Activated CD4-positive, CD25-positive, alpha-beta regulatory T cell treated with anti-CD3 and anti-CD28 coated beads, Interleukin-2, amount 50 U/mL, for 72 hours (primary cell): ENCODE results near the gene FOCAD.
"Not testable (repeated sequence)": the region's sequence is repeated elsewhere in the genome, so short reads cannot be mapped to it uniquely, and the experiment has no call there.

ENCODE experiments used
- DNase-seq: peaks from one replicate; pipeline ENCODE4 v3.0.0; 2021

The FOCAD gene

DNA sequence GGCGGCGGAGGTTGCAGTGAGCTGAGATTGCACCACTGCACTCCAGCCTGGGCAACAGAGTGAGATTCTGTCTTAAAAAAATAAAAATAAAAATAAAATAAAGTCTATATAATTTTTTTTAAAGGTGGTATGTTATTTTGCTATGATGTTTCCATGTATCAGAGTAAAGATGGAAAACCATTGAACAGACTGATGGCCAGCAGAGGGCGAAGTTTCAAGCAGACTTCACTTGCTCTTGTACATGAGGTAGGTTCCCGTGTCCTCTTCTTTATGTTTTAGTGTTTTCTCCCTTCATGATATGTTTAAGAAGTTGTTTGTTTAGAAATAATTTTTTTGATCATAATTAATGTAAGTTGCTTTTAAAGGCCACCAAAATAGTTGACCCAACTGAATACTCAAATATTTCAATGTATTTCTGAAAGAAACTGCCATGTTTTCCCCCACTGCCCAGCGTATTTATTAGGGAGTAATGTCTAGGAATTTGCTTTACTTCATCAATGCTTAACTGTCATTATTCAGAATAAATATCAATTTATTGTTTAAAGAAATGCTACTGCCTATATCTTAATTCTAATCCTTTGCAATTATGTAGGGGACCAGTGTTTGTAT, 201.0 kb downstream of the FOCAD start:
- peak; percentile 38 for DNase-seq

DNA sequence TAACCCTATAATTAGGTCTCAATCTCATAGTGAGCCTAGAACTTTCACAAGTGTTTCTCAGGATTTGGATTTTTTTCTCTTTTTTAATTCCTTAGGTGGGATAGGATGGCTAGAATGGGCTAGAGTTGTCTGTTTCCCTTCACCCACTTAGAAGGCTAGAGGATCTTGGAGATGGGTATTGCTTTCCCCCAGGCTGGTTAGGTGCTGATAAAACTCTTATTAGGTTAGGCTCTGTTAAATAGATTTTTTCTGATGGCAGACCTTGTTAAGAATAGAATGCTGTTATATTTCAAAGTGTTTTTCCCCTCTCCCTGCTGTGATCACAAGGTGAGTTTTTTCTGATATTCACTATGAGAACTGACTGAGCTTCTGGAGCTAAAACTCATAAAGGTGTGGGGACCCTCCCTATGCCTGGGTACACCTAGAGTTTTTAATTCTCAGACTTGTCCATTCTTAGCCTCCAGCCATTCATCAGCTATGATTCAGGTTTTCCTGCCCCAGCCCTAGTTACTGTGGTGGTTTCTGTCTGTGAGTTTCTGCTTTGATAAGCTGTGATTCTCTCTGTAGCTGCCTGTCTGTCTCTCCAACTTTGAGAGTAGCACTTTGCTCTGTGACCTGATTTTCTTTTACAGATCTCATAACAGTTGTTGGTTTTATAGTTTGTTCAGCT, 215.0 kb downstream of the FOCAD start:
- DNase-seq = no peak

DNA sequence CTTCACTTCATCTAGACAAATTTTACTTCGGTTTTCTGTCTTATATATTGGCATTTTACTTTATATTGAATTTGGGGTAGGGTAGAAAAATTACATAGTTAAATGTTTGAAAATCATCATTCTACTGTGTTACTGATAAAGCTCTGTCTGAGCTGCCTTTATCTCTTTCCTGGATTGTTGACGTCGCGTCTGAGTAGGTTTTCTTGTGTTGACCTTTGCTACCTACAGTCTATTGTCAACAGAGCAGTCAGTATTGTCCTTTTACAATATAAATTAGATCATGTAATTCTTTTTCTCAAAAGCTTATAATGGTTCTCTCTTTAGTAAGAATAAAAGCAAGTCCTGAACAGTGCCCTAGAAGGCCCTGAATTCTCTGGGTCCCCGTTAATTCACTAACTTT, 219.2 kb downstream of the FOCAD start:
- no peak for DNase-seq

DNA sequence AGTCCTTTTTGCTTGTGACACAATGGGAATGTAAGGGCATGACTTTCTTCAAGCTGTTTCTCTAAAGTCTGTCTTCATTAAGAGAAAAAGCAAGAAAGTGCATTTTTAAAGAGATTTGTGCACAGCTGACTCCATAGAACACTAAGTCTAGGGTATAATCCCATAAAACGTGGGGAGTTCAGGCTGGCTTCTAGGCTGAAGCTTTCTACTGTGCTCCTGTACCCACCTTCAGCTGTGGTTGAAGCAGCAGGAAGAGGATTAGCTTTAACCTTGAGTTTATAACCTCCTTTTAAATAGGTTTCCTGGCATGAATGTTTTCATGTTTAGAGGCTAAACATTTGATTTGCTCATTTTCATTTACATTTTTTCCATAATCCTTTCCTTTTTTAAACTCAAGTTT, 220.9 kb downstream of the FOCAD start:
- no peak for DNase-seq

DNA sequence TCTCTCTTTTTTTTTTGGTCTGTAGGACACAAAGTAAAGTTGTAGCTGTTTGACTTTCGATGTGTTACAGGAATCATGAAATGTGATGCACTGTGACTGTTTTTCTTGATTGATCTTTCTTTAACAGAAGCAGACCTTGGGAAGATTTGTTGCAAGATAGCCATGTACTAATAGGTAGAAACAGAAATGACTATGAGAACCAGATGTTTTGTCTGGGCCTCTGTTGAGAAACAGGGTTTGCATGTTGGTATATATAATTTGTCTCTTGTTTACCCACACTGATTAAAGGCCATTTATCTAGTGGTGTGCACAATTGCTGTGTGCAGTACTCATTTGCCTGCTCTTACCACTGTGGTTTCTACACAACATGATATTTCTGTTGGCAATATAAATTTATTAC, 222.3 kb downstream of the FOCAD start:
- DNase-seq = no peak

GRCh38 chr9:20908461-20908860, 224.4 kb downstream of the FOCAD start:
- DNase-seq = no peak

GRCh38 chr9:20914556-20914955, 230.5 kb downstream of the FOCAD start:
- no peak for DNase-seq

GRCh38 chr9:20921362-20921761, 237.3 kb downstream of the FOCAD start:
- DNase-seq = no peak

- no peak for DNase-seq
Measured at GRCh38 chr9:20925256-20926045, 241.4 kb downstream of the FOCAD start.

- no peak for DNase-seq
Measured at GRCh38 chr9:20929276-20929675, 245.2 kb downstream of the FOCAD start.

DNA sequence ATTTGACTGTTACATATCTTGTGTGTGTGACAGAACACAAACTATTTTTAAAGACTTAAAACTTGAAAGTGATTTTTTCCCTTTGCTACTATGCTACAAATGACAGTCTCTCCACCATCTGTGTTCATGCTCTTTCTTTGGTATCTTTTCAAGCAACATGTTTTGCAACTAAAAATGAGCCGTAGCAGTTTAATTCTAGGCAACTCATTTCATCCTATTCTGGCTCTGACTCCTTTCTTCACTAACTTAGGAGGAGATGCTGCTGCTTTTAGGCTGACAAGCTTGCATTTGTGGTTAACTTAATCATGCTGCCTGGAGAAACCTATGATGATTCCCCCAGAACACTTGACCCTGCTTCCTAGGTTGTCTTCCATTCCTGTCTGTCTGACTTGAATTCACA, 246.8 kb downstream of the FOCAD start:
- no peak for DNase-seq

DNA sequence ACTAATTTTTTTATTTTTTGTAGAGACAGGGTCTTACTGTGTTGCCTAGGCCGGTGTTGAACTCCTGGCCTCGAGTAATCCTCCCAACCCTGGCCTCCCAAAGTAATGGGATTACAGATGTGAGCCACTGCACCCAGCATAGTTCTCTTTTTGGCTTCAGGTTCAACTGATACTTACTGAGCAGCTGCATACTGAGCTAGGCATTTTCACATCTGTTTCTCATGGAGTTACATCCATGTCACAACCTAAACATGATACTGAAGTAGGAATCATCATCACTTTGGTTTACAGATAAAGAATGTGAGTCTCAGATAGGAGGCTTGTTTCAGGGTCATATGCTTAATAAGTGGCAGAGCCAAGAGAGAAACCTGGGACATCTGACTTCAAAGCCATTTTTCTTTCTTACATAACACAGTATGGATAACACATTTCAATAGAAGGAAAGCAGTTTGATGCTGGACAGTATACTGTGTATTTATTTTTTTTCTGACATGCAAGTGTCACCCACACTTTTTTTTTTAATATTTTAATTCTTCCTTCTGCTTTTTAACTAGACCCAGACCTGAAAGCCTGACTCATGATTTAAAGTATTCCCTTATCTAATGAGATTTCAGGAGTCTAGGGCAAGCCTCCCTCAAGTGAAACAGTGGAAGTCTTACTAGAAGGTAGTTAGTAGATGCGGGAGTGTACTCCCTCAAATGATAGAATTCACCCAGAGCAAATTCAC, 256.6 kb downstream of the FOCAD start:
- DNase-seq = no peak

GRCh38 chr9:20941174-20941690, 257.2 kb downstream of the FOCAD start:
- peak; percentile 36 for DNase-seq

DNA sequence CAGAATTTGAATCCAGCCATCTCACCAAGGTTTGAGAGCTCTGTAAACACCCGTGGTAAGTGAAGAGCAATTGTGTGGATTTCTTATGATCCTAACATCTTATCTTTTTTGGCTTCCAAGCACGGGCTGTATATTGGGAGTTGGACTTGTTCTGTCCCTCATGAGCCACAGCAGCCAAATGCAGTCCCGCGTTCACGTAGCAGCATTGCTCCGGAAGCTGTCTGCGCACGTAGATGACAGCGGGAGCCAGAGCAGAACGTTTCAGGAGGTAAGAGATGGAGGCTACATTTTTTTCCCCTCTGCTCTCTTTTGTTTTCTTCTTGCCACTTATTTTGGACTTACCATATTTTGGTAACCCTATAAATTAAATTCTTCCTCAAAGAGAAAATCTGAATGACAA, 260.4 kb downstream of the FOCAD start:
- DNase-seq = no peak

DNA sequence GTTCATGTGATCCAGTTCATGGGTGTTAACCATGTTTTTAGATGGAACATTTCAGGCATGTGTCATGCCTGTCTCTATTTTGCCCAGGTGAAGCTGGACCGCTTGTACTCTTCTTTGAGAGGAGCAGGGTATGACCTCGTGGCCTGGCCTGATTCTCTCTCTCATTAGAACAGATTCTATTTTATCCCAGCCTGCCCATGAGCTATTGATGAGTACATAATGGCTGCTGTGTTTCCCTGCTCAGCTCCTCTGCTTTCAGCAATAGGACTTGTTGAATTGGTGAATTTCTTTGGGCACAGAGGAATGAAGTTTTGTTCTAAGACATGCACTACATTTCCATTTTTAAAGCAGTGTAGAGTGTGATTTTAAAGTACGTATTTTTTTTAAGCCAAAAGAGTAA, 261.2 kb downstream of the FOCAD start:
- no peak for DNase-seq

- no peak for DNase-seq
Measured at GRCh38 chr9:20945856-20946255, 261.8 kb downstream of the FOCAD start.

- no peak for DNase-seq
Measured at GRCh38 chr9:20948703-20949102, 264.6 kb downstream of the FOCAD start.

DNA sequence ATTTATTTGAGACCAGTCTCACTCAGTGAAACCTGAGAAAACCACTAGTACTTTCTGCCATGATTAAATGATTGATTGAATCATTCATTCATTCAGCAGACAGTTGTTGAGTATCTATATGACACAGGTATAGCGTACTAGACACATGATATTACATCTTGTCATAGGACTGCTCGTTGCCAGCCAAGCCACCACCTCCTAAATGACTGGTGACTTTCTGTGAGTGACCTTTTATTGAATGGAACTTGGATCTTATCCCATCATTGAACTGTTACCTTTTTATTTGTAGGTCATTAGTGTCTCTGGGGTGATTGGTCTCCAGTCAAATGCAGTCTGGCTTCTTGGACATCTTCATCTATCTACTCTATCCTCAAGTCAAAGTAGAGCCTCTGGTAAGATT, 266.6 kb downstream of the FOCAD start:
- DNase-seq = no peak

DNA sequence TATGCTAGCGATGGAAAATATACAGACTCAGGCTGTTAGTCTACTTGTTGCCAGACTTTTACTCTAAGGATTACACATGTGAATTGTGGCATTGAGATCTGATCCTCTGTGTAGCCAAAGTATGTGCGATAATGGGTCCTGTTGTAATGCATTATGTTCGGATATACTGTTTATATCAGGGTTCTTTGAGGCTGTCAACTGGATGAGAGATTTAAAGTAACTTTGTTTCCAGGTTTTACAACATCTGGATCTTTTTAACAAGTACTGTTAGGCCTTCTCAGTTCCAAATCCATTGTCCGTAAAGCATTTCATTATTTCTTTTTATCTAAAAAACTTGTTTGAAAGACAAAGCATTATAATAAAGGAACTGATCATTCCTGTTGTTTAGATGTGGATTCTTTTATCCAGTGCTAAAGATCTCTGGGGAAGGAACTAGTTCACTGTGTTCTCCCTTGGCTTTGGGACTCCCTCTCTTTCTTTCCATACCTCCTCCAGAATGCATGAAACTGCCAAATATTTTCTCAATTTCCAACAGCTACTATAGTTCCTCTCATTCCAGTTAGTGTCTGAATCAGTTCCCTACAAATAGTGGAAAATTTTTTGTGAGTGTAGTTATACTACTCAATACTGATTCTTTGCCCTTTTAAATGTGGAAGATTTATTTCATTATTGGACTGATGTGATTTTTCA, 278.6 kb downstream of the FOCAD start:
- DNase-seq = no peak

DNA sequence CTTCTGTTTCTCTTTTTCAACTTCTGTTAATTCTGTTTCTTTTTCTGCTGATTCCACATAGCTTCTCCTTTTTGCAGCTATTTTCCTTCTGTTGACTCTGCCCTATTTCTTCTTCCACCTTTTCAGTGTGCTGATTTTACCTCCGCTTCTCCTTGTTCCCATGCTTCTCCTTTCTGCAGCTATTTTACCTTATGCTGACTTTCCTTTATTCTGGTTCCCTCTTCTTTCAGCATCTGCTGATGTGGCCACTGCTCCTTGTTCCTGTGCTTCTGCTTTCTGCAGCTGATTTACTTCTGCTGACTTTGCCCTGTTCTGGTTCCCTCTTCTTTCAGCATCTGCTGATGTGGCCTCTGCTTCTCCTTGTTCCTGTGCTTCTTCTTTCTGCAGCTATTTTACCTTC, 288.6 kb downstream of the FOCAD start:
- no peak for DNase-seq

DNA sequence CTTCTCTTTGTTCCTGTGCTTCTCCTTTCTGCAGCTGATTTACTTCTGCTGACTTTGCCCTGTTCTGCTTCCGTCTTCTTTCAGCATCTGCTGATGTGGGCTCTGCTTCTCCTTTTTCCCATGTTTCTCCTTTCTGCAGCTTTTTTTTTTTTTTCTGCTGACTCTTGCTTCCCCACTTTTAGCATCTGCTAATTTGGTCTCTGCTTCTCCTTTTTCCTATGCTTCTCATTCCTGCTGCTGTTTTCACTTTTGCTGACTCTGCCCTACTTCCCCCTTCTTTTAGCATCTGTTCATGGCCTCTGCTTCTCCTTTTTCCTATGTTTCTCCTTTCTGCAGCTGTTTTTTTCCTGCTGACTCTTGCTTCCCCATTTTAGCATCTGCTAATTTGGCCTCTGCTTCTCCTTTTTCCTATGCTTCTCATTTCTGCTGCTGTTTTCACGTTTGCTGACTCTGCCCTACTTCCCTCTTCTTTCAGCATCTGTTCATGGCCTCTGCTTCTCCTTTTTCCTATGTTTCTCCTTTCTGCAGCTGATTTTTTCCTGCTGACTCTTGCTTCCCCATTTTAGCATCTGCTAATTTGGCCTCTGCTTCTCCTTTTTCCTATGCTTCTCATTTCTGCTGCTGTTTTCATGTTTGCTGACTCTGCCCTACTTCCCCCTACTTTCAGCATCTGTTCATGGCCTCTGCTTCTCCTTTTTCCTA, 289.3 kb downstream of the FOCAD start:
- DNase-seq = not testable (repeated sequence)
